HG02610 (cell line): ENCODE data around the gene PADI4.
"Not testable (repeated sequence)": the region's sequence is repeated elsewhere in the genome, so short reads cannot be mapped to it uniquely, and the experiment has no call there.

ENCODE experiments used
- ATAC-seq: cut with Tn5 transposase; IDR thresholded peaks from one replicate; pipeline ENCODE4 v1.9.1; 2021; ENCODE audit warnings: mild to moderate bottlenecking, moderate library complexity; ENCODE audit not compliant: unreplicated experiment

The PADI4 gene

GRCh38 chr1:17313530-17314309 lies 5.7 kb downstream of the PADI4 start:
- no peak for ATAC-seq

GRCh38 chr1:17314491-17314971 lies 6.5 kb downstream of the PADI4 start:
- no peak for ATAC-seq

- no peak for ATAC-seq
Observed at GRCh38 chr1:17315542-17316130, 7.6 kb downstream of the PADI4 start.

- ATAC-seq, result no peak
Observed at GRCh38 chr1:17316704-17317103, 8.7 kb downstream of the PADI4 start.

GRCh38 chr1:17318262-17318661 lies 10.3 kb downstream of the PADI4 start:
- no peak for ATAC-seq

- no peak for ATAC-seq
Observed at GRCh38 chr1:17319561-17320350, 11.8 kb downstream of the PADI4 start.

- ATAC-seq, result not testable (repeated sequence)
Observed at GRCh38 chr1:17321857-17322390, 13.9 kb downstream of the PADI4 start.

GRCh38 chr1:17328855-17329254 lies 20.9 kb downstream of the PADI4 start:
- ATAC-seq, result no peak

GRCh38 chr1:17329610-17330009 lies 21.6 kb downstream of the PADI4 start:
- ATAC-seq, result no peak

- ATAC-seq, result no peak
Observed at GRCh38 chr1:17330856-17331255, 22.9 kb downstream of the PADI4 start.

- ATAC-seq, result no peak
Observed at GRCh38 chr1:17333081-17333480, 25.1 kb downstream of the PADI4 start.

GRCh38 chr1:17335821-17336710 lies 28.1 kb downstream of the PADI4 start:
- ATAC-seq, result no peak

GRCh38 chr1:17338706-17339493 lies 30.9 kb downstream of the PADI4 start:
- ATAC-seq, result no peak

- ATAC-seq, result no peak
Observed at GRCh38 chr1:17339521-17339920, 31.5 kb downstream of the PADI4 start.

- ATAC-seq, result no peak
Observed at GRCh38 chr1:17340358-17340757, 32.4 kb downstream of the PADI4 start.

- ATAC-seq, result no peak
Observed at GRCh38 chr1:17342014-17342441, 34.0 kb downstream of the PADI4 start.

- ATAC-seq, result not testable (repeated sequence)
Observed at GRCh38 chr1:17345506-17345905, 37.5 kb downstream of the PADI4 start.

GRCh38 chr1:17346046-17346789 lies 38.2 kb downstream of the PADI4 start:
- no peak for ATAC-seq
